Raji (cell line): ENCODE results near the gene HPS1.

Experiments
- POLR2A ChIP-seq: IDR thresholded peaks from 2 replicates; pipeline ENCODE4 v1.6.1; 2011; ENCODE audit warnings: low read depth, low read length, control low read depth; ENCODE audit not compliant: insufficient read depth

Gene HPS1

GRCh38 chr10:98469001-98469931 is 22.5 kb upstream of the HPS1 start:
- TF ChIP-seq POLR2A = no peak

GRCh38 chr10:98467506-98468318 is 21.0 kb upstream of the HPS1 start:
- TF ChIP-seq POLR2A = no peak

GRCh38 chr10:98466861-98467505 is 20.2 kb upstream of the HPS1 start:
- TF ChIP-seq POLR2A = no peak

- no peak for TF ChIP-seq POLR2A
These were observed 19.1 kb upstream of the HPS1 start for GRCh38 chr10:98465866-98466265.

GRCh38 chr10:98463976-98464754 is 17.4 kb upstream of the HPS1 start:
- no peak for TF ChIP-seq POLR2A

- no peak for TF ChIP-seq POLR2A
These were observed 16.3 kb upstream of the HPS1 start for GRCh38 chr10:98463016-98463415.

- no peak for TF ChIP-seq POLR2A
These were observed 14.7 kb upstream of the HPS1 start for GRCh38 chr10:98461500-98461842.

GRCh38 chr10:98460837-98461499 is 14.2 kb upstream of the HPS1 start:
- no peak for TF ChIP-seq POLR2A

- TF ChIP-seq POLR2A = no peak
These were observed 12.4 kb upstream of the HPS1 start for GRCh38 chr10:98458809-98459784.

- no peak for TF ChIP-seq POLR2A
These were observed 11.0 kb upstream of the HPS1 start for GRCh38 chr10:98457721-98458120.

- no peak for TF ChIP-seq POLR2A
These were observed 10.1 kb upstream of the HPS1 start for GRCh38 chr10:98456686-98457482.

GRCh38 chr10:98456043-98456570 is 9.4 kb upstream of the HPS1 start:
- no peak for TF ChIP-seq POLR2A
